ENCODE data around the gene RAI14.

- TF ChIP-seq CTCF (IDR thresholded peaks at IDR 0.05) (no peak), POLR2A (IDR thresholded peaks at IDR 0.05) (no peak)
Observed at GRCh38 chr5:34869256-34869655, 213.1 kb downstream of the RAI14 start.

Data from right lobe of liver (tissue), 4 donors.